ENCODE results near the gene MGAT5B.

DNA sequence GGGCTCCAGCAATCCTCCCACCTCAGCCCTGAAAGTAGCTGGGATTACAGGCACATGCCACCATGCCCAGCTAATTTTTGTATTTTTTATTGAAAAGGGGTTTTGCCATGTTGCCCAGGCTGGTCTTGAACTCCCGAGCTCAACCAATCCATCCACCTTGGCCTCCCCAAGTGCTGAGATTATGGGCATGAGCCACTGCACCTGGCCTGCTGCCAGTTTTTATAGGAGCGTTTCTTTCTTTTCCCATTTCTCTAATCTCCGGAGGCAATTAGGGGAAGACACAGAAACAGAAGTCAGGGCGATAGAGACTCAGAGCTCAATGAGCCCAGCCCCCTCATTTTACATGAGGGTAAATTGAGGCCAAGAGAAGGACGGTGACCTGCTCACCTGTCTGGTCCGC, 10.4 kb downstream of the MGAT5B start:
- TF ChIP-seq, protein P1, sequence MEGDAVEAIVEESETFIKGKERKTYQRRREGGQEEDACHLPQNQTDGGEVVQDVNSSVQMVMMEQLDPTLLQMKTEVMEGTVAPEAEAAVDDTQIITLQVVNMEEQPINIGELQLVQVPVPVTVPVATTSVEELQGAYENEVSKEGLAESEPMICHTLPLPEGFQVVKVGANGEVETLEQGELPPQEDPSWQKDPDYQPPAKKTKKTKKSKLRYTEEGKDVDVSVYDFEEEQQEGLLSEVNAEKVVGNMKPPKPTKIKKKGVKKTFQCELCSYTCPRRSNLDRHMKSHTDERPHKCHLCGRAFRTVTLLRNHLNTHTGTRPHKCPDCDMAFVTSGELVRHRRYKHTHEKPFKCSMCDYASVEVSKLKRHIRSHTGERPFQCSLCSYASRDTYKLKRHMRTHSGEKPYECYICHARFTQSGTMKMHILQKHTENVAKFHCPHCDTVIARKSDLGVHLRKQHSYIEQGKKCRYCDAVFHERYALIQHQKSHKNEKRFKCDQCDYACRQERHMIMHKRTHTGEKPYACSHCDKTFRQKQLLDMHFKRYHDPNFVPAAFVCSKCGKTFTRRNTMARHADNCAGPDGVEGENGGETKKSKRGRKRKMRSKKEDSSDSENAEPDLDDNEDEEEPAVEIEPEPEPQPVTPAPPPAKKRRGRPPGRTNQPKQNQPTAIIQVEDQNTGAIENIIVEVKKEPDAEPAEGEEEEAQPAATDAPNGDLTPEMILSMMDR (IDR thresholded peaks at IDR 0.05; ENCODE audit: insufficient read depth, low read depth, low read length) = no peak
- TF ChIP-seq EZH2 (IDR thresholded peaks at IDR 0.05; ENCODE audit: insufficient read depth, low read length) = no peak

Data from astrocyte (in vitro differentiated cells and primary cell).